ENCODE data around the gene BTN2A1. TPM values are rescaled to one million over a fixed set of nuclear protein-coding genes. Genes with fewer than 3 reads are reported as not detected.
A peak's percentile ranks its signal among the peaks of the same experiment; 100 is the strongest.

The BTN2A1 gene
- total RNA-seq, 2 experiments from 2014 or later: 15.4 to 23.4 TPM

DNA sequence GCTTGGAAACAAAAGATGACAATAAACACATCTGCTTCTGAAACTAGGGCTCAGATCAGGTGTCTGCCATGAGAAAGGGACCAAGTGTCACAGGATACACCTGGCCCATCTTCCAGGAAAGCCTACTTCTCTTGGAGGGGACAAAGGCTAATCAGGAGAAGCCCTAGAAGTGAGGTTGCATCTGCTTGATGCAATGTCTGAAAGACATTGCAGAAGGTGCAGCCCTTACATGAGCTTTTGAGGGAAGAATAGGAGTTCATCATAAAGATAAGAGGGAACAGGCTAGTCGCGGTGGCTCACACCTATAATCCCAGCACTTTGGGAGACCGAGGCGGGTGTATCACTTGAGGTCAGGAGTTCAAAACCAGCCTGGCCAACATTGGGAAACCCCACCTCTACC is 39.9 kb downstream of the BTN2A1 start:
- BruUV-seq (replicated peaks): no TSS peak
- H3K9me2 ChIP-seq (ENCODE audit: insufficient read depth, low read length): no peaks in the 10 kb centered on the region
- TF ChIP-seq, protein P1, sequence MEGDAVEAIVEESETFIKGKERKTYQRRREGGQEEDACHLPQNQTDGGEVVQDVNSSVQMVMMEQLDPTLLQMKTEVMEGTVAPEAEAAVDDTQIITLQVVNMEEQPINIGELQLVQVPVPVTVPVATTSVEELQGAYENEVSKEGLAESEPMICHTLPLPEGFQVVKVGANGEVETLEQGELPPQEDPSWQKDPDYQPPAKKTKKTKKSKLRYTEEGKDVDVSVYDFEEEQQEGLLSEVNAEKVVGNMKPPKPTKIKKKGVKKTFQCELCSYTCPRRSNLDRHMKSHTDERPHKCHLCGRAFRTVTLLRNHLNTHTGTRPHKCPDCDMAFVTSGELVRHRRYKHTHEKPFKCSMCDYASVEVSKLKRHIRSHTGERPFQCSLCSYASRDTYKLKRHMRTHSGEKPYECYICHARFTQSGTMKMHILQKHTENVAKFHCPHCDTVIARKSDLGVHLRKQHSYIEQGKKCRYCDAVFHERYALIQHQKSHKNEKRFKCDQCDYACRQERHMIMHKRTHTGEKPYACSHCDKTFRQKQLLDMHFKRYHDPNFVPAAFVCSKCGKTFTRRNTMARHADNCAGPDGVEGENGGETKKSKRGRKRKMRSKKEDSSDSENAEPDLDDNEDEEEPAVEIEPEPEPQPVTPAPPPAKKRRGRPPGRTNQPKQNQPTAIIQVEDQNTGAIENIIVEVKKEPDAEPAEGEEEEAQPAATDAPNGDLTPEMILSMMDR (conservative IDR thresholded peaks at IDR 0.05; ENCODE audit: low read length): no peak
- no peak for TF ChIP-seq EZH2phosphoT487 (IDR thresholded peaks at IDR 0.05; ENCODE audit: borderline replicate concordance, low read depth, low read length)
- H2AFZ ChIP-seq (ENCODE audit: low read length): peak overlapping the region; percentile 32; the same call in 1 of the 2 replicates
- peaks cover 4% of the 10 kb centered on the region; the same call in 1 of the 2 replicates for H3K9me3 ChIP-seq (ENCODE audit: low read length)
- H3K79me2 ChIP-seq (ENCODE audit: insufficient read depth, low read depth, low read length): no peaks in the 10 kb centered on the region
- peak overlapping the region; percentile 13; the same call in 1 of the 2 replicates for H3K4me2 ChIP-seq (ENCODE audit: low read length)
- CTCF ChIA-PET (ENCODE audit: unreplicated experiment): interaction anchor here (0.6 kb wide), 1 partner anchor 90 kb away, joined by 4 read pairs; no protein-coding TSS in a partner anchor
- peaks cover 65% of the 10 kb centered on the region for H3K4me1 ChIP-seq (ENCODE audit: insufficient read depth, low read length, poor library complexity, severe bottlenecking)
- H3K4me3 ChIP-seq (ENCODE audit: low read depth, low read length, poor library complexity, severe bottlenecking): no peak overlapping the region
- no peaks in the 10 kb centered on the region for H4K20me1 ChIP-seq (ENCODE audit: insufficient read depth, low read length)
- no peaks in the 10 kb centered on the region for H3K36me3 ChIP-seq (ENCODE audit: insufficient read depth, low read length)
- intact Hi-C loops (cut with micrococcal nuclease; ENCODE audit: unreplicated experiment): no loop called here
- DNase-seq (ENCODE audit: low spot score): no peak
- H3K27ac ChIP-seq (ENCODE audit: low read depth, low read length, poor library complexity, severe bottlenecking): peak overlapping the region; percentile 17
- POLR2A ChIA-PET: interaction anchor here (0.5 to 1.2 kb wide), 9 partner anchors 10 to 1759 kb away, joined by 3 to 6 read pairs (median 4); no protein-coding TSS in a partner anchor

DNA sequence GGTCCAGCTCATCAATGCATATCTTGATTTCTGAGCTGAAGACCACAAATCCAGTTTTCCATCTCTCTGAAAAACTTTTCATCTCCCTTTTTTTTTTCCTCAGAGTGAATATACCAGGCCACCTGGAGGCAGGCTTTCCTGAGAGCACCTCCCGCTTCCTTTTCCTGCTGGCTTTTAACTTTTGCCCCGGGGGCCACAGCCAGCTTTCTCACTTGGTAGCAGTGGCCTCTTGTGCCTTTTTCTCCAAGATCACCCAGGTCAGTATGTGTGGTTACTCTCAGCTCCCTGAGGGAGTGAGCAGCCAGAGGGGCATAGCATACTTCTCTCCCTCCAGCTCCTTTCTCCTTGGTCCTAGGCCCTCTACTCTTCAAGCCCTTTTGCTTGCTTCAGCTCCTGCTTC is 42.3 kb downstream of the BTN2A1 start, which contains the start of gene BTN1A1:
BTN1A1 (plus strand) TSS at position 202 of the 400 bp plus-strand sequence. CDS start 984 bp downstream, outside the sequence.
- TF ChIP-seq, protein P1 (conservative IDR thresholded peaks at IDR 0.05; ENCODE audit: low read length): 0 out of 2 replicates have a peak, but pooled peaks have one; percentile 21
- no peak for TF ChIP-seq EZH2phosphoT487 (IDR thresholded peaks at IDR 0.05; ENCODE audit: borderline replicate concordance, low read depth, low read length)
- peak within 1 kb of the TSS; percentile 88 for H3K4me2 ChIP-seq (ENCODE audit: low read length)
- intact Hi-C loops (cut with micrococcal nuclease; ENCODE audit: unreplicated experiment): no loop called here
- no peaks in the 10 kb centered on the region for H3K79me2 ChIP-seq (ENCODE audit: insufficient read depth, low read depth, low read length)
- no peak for DNase-seq (ENCODE audit: low spot score)
- H3K9me3 ChIP-seq (ENCODE audit: low read length): peaks cover 4% of the 10 kb centered on the region; the same call in 1 of the 2 replicates
- BruUV-seq (replicated peaks): no TSS peak
- no peaks in the 10 kb centered on the region for H4K20me1 ChIP-seq (ENCODE audit: insufficient read depth, low read length)
- ChIA-PET CTCF (ENCODE audit: unreplicated experiment) (no interaction called here), POLR2A (interaction anchor here (0.5 to 5.0 kb wide), 6 partner anchors 9 to 228 kb away, joined by 3 to 32 read pairs (median 14); no protein-coding TSS in a partner anchor)
- peak within 1 kb of the TSS; percentile 98 for H3K27ac ChIP-seq (ENCODE audit: low read depth, low read length, poor library complexity, severe bottlenecking)
- no peaks in the 10 kb centered on the region for H3K9me2 ChIP-seq (ENCODE audit: insufficient read depth, low read length)
- peak within 1 kb of the TSS; percentile 60; the same call in 1 of the 2 replicates for H2AFZ ChIP-seq (ENCODE audit: low read length)
- no peaks in the 10 kb centered on the region for H3K36me3 ChIP-seq (ENCODE audit: insufficient read depth, low read length)
- peaks cover 68% of the 10 kb centered on the region for H3K4me1 ChIP-seq (ENCODE audit: insufficient read depth, low read length, poor library complexity, severe bottlenecking)
- H3K4me3 ChIP-seq (ENCODE audit: low read depth, low read length, poor library complexity, severe bottlenecking): peak within 1 kb of the TSS; percentile 23

DNA sequence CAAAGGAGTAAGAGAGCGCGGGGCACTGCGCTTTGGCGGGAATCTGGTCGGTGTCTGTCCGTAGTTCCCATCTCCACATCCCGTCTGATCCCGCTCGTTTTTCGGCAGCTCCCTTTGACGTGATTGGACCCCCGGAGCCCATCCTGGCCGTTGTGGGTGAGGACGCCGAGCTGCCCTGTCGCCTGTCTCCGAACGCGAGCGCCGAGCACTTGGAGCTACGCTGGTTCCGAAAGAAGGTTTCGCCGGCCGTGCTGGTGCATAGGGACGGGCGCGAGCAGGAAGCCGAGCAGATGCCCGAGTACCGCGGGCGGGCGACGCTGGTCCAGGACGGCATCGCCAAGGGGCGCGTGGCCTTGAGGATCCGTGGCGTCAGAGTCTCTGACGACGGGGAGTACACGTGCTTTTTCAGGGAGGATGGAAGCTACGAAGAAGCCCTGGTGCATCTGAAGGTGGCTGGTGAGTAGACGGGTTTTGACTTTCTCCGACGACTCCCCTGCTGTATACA is 43.8 kb downstream of the BTN2A1 start:
- Histone ChIP-seq H3K36me3 (ENCODE audit: insufficient read depth, low read length) (no peaks in the 10 kb centered on the region), H3K27ac (ENCODE audit: low read depth, low read length, poor library complexity, severe bottlenecking) (peak overlapping the region; percentile 98), H3K4me1 (ENCODE audit: insufficient read depth, low read length, poor library complexity, severe bottlenecking) (peaks cover 68% of the 10 kb centered on the region), H4K20me1 (ENCODE audit: insufficient read depth, low read length) (no peaks in the 10 kb centered on the region), H3K9me3 (ENCODE audit: low read length) (peaks cover 4% of the 10 kb centered on the region; the same call in 1 of the 2 replicates), H3K9me2 (ENCODE audit: insufficient read depth, low read length) (no peaks in the 10 kb centered on the region), H3K79me2 (ENCODE audit: insufficient read depth, low read depth, low read length) (no peaks in the 10 kb centered on the region), H2AFZ (ENCODE audit: low read length) (peak overlapping the region; percentile 57), H3K4me3 (ENCODE audit: low read depth, low read length, poor library complexity, severe bottlenecking) (peak overlapping the region; percentile 53), H3K4me2 (ENCODE audit: low read length) (peak overlapping the region; percentile 88)
- TF ChIP-seq, protein P1 (conservative IDR thresholded peaks at IDR 0.05; ENCODE audit: low read length): no peak
- no peak for TF ChIP-seq EZH2phosphoT487 (IDR thresholded peaks at IDR 0.05; ENCODE audit: borderline replicate concordance, low read depth, low read length)
- BruUV-seq (replicated peaks): TSS peak; percentile 96
- intact Hi-C loops (cut with micrococcal nuclease; ENCODE audit: unreplicated experiment): no loop called here
- ChIA-PET POLR2A (interaction anchor here (0.7 to 5.0 kb wide), 11 partner anchors 11 to 343 kb away, joined by 3 to 32 read pairs (median 17); partner anchors contain the start of gene HMGN4), CTCF (ENCODE audit: unreplicated experiment) (interaction anchor here (1.0 to 1.1 kb wide), 2 partner anchors 16 to 19 kb away, joined by 3 to 4 read pairs; no protein-coding TSS in a partner anchor)
- no peak for DNase-seq (ENCODE audit: low spot score)
